ENCODE measurements around the gene MROH7.

GRCh38 chr1:54683453-54683852 is 41.9 kb downstream of the MROH7 start:
- TF ChIP-seq KLF9 (tag by site-specific recombination; IDR thresholded peaks at IDR 0.05; ENCODE audit: low read depth) (no peak), ZNF792 (tag by site-specific recombination; IDR thresholded peaks at IDR 0.05) (no peak), CTCF (tag by site-specific recombination; IDR thresholded peaks at IDR 0.05) (no peak), ZNF274 (IDR thresholded peaks at IDR 0.05; ENCODE audit: low read length) (no peak), ZNF274 (tag by site-specific recombination; IDR thresholded peaks at IDR 0.05; ENCODE audit: borderline replicate concordance) (no peak), ZNF223 (tag by site-specific recombination; IDR thresholded peaks at IDR 0.05) (no peak), SP2 (tag by site-specific recombination; IDR thresholded peaks at IDR 0.05) (no peak)
